H1 (cell line): ENCODE data around the gene NUP98.

Experiments
- CEBPB ChIP-seq: IDR thresholded peaks from 2 replicates; pipeline ENCODE4 v1.6.1; 2012; ENCODE audit warnings: low read depth, low read length
- CHD1 ChIP-seq: IDR thresholded peaks from 2 replicates; pipeline ENCODE4 v1.6.1; 2012; ENCODE audit warnings: low read depth, low read length, improper control_type of control experiment
- CTCF ChIP-seq, 3 experiments: IDR thresholded peaks; 1 replicate in 2 of 3; 2 replicates in 1 of 3; pipeline versions ENCODE4 v1.5.1 to v1.6.1; 2011; ENCODE audit warnings: low read length in 3 of 3, mild to moderate bottlenecking in 3 of 3, inconsistent platforms in 2 of 3, low read depth in 1 of 3, moderate library complexity in 1 of 3; ENCODE audit not compliant: insufficient read depth in 1 of 3; ENCODE audit errors: control extremely low read depth in 1 of 3
- EP300 ChIP-seq, 2 experiments: IDR thresholded peaks; 1 replicate in 1 of 2; 2 replicates in 1 of 2; pipeline ENCODE4 v1.6.1; 2011 to 2012; ENCODE audit warnings: low read depth in 2 of 2, low read length in 2 of 2, mild to moderate bottlenecking in 2 of 2, borderline replicate concordance in 1 of 2, inconsistent platforms in 1 of 2, moderate library complexity in 1 of 2
- NANOG ChIP-seq: IDR thresholded peaks from 2 replicates; pipeline ENCODE4 v1.6.1; 2011; ENCODE audit warnings: low read length, low read depth, mild to moderate bottlenecking, inconsistent platforms; ENCODE audit not compliant: insufficient read depth, poor library complexity, severe bottlenecking
- POLR2AphosphoS5 ChIP-seq: IDR thresholded peaks from 2 replicates; pipeline ENCODE4 v1.6.1; 2011; ENCODE audit warnings: low read depth, low read length
- RFX5 ChIP-seq: IDR thresholded peaks from 2 replicates; pipeline ENCODE4 v1.6.1; 2011; ENCODE audit warnings: low read depth, low read length, improper control_type of control experiment, borderline replicate concordance
- TF ChIP-seq, protein P1 (sequence below): IDR thresholded peaks from 2 replicates; pipeline ENCODE4 v1.6.1; 2012; ENCODE audit warnings: inconsistent platforms

DNA sequence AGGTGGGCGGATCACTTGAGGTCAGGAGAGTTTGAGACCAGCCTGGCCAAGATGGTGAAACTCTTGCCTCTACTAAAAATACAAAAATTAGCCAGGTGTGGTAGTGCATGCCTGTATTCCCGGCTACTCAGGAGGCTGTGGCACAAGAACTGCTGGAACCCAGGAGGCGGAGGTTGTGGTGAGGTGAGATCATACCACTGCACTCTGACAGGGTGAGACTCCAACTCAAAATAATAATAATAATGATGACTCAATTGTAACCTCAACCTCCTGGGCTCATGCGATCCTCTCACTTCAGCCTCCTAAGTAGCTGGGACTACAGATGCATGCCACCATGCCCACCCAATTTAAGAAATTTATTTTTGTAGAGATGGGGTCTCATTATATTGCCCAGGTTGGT lies 110.6 kb downstream of the NUP98 start:
- TF ChIP-seq NANOG (no peak), CTCF (IDR thresholded peaks at IDR 0.05; ENCODE audit: control extremely low read depth in 1 of 3, insufficient read depth in 1 of 3, low read depth in 1 of 3, low read length in 3 of 3) (no peak), CHD1 (no peak), RFX5 (no peak), CEBPB (no peak), EP300 (IDR thresholded peaks at IDR 0.05; ENCODE audit: borderline replicate concordance in 1 of 2, low read depth in 2 of 2, low read length in 2 of 2) (no peak), POLR2AphosphoS5 (no peak)
- TF ChIP-seq, protein P1, sequence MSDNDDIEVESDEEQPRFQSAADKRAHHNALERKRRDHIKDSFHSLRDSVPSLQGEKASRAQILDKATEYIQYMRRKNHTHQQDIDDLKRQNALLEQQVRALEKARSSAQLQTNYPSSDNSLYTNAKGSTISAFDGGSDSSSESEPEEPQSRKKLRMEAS = no peak
